Stimulated activated CD8-positive, alpha-beta memory T cell treated with anti-CD3 and anti-CD28 coated beads, Interleukin-7, amount 100 ng/mL, for 4 hours (primary cell): ENCODE measurements around the gene MAGT1.
"Not testable (repeated sequence)": the region's sequence is repeated elsewhere in the genome, so short reads cannot be mapped to it uniquely, and the experiment has no call there.

ENCODE experiments used
- DNase-seq, 2 donors: peaks; one replicate each; pipeline ENCODE4 v3.0.0-alpha.2; 2020; ENCODE audit warnings: low read depth in 2 of 2

MAGT1 gene

GRCh38 chrX:77894921-77895886, at the start of gene MAGT1:
Gene MAGT1, minus strand, starts transcription at chrX:77895435. Its CDS starts 25 bp downstream, at chrX:77895410.
- peak; percentile 86 to 88 for DNase-seq

- DNase-seq: not testable (repeated sequence)
These were observed 49.8 kb upstream of the MAGT1 start for GRCh38 chrX:77945031-77945430.

GRCh38 chrX:77938083-77938680, 42.9 kb upstream of the MAGT1 start:
- no peak for DNase-seq

- DNase-seq: no peak
These were observed 42.1 kb upstream of the MAGT1 start for GRCh38 chrX:77937291-77937690.

- no peak for DNase-seq
These were observed 41.1 kb upstream of the MAGT1 start for GRCh38 chrX:77936299-77936698.

- DNase-seq: no peak
These were observed 40.7 kb upstream of the MAGT1 start for GRCh38 chrX:77935886-77936285.

GRCh38 chrX:77930581-77930980, 35.3 kb upstream of the MAGT1 start:
- DNase-seq: no peak

- no peak for DNase-seq
These were observed 30.5 kb upstream of the MAGT1 start for GRCh38 chrX:77925764-77926163.

- DNase-seq: no peak
These were observed 29.2 kb upstream of the MAGT1 start for GRCh38 chrX:77924320-77924859.

GRCh38 chrX:77922787-77923186, 27.6 kb upstream of the MAGT1 start:
- DNase-seq: no peak

- DNase-seq: not testable (repeated sequence)
These were observed 24.1 kb upstream of the MAGT1 start for GRCh38 chrX:77919370-77919769.

- no peak for DNase-seq
These were observed 23.3 kb upstream of the MAGT1 start for GRCh38 chrX:77918568-77918967.

GRCh38 chrX:77917294-77917933, 22.2 kb upstream of the MAGT1 start:
- DNase-seq: no peak

- peak; percentile 88 to 91 for DNase-seq
These were observed 15.0 kb upstream of the MAGT1 start, which contains the start of gene ATP7A for GRCh38 chrX:77910108-77910840. Gene ATP7A, plus strand, starts transcription at chrX:77910693. Its CDS starts 60,949 bp downstream, at chrX:77971642.

GRCh38 chrX:77901506-77901905, 6.3 kb upstream of the MAGT1 start:
- no peak for DNase-seq

GRCh38 chrX:77900688-77901087, 5.5 kb upstream of the MAGT1 start:
- DNase-seq: no peak

- DNase-seq: peak; percentile 31 to 56
These were observed 4.0 kb upstream of the MAGT1 start, which contains the start of gene COX7B for GRCh38 chrX:77899081-77899828. Gene COX7B, plus strand, starts transcription at chrX:77899468. Its CDS starts 86 bp downstream, at chrX:77899554.

- DNase-seq: no peak
These were observed 1.5 kb downstream of the MAGT1 start for GRCh38 chrX:77893713-77894112.

- DNase-seq: no peak
These were observed 2.3 kb downstream of the MAGT1 start for GRCh38 chrX:77892887-77893286.

GRCh38 chrX:77881418-77881817, 13.8 kb downstream of the MAGT1 start:
- not testable (repeated sequence) for DNase-seq
